Measurements from ENCODE around the gene WFDC8. TPM values are rescaled to one million over a fixed set of nuclear protein-coding genes. Genes with fewer than 3 reads are reported as not detected.
"Not testable (repeated sequence)": the region's sequence is repeated elsewhere in the genome, so short reads cannot be mapped to it uniquely, and the experiment has no call there.

WFDC8 gene
- not detected for total RNA-seq

GRCh38 chr20:45579184-45579583 lies at the start of gene WFDC8:
TSS of gene WFDC8 (minus strand) at chr20:45579284. CDS start at chr20:45579247, 37 bp downstream.
- Histone ChIP-seq H3K27me3 (ENCODE audit: insufficient read depth, low read length) (peaks cover 3% of the 10 kb centered on the region), H3K4me1 (ENCODE audit: insufficient read depth, low read length) (no peaks in the 10 kb centered on the region), H3K9me3 (ENCODE audit: low read depth, low read length) (no peaks in the 10 kb centered on the region), H3K4me3 (ENCODE audit: low read length) (no peak within 1 kb of the TSS)

- Histone ChIP-seq H3K4me3 (ENCODE audit: low read length) (no peak overlapping the region), H3K9me3 (ENCODE audit: low read depth, low read length) (no peaks in the 10 kb centered on the region), H3K27me3 (ENCODE audit: insufficient read depth, low read length) (no peaks in the 10 kb centered on the region), H3K4me1 (ENCODE audit: insufficient read depth, low read length) (no peaks in the 10 kb centered on the region)
Observed at GRCh38 chr20:45626540-45626939, 47.5 kb upstream of the WFDC8 start.

- Histone ChIP-seq H3K4me1 (ENCODE audit: insufficient read depth, low read length) (no peaks in the 10 kb centered on the region), H3K27me3 (ENCODE audit: insufficient read depth, low read length) (no peaks in the 10 kb centered on the region), H3K9me3 (ENCODE audit: low read depth, low read length) (no peaks in the 10 kb centered on the region), H3K4me3 (ENCODE audit: low read length) (no peak overlapping the region)
Observed at GRCh38 chr20:45621593-45621992, 42.5 kb upstream of the WFDC8 start.

GRCh38 chr20:45617591-45617990 lies 38.5 kb upstream of the WFDC8 start:
- H3K9me3 ChIP-seq (ENCODE audit: low read depth, low read length) = no peaks in the 10 kb centered on the region
- peaks cover 4% of the 10 kb centered on the region for H3K27me3 ChIP-seq (ENCODE audit: insufficient read depth, low read length)
- H3K4me3 ChIP-seq (ENCODE audit: low read length) = no peak overlapping the region
- H3K4me1 ChIP-seq (ENCODE audit: insufficient read depth, low read length) = no peaks in the 10 kb centered on the region

GRCh38 chr20:45612314-45612713 lies 33.2 kb upstream of the WFDC8 start:
- Histone ChIP-seq H3K9me3 (ENCODE audit: low read depth, low read length) (no peaks in the 10 kb centered on the region), H3K27me3 (ENCODE audit: insufficient read depth, low read length) (peaks cover 4% of the 10 kb centered on the region), H3K4me3 (ENCODE audit: low read length) (no peak overlapping the region), H3K4me1 (ENCODE audit: insufficient read depth, low read length) (no peaks in the 10 kb centered on the region)

- peaks cover 4% of the 10 kb centered on the region for H3K27me3 ChIP-seq (ENCODE audit: insufficient read depth, low read length)
- no peaks in the 10 kb centered on the region for H3K4me1 ChIP-seq (ENCODE audit: insufficient read depth, low read length)
- no peak overlapping the region for H3K4me3 ChIP-seq (ENCODE audit: low read length)
- H3K9me3 ChIP-seq (ENCODE audit: low read depth, low read length) = no peaks in the 10 kb centered on the region
Observed at GRCh38 chr20:45611054-45611453, 32.0 kb upstream of the WFDC8 start.

GRCh38 chr20:45607810-45608209 lies 28.7 kb upstream of the WFDC8 start:
- H3K9me3 ChIP-seq (ENCODE audit: low read depth, low read length) = peaks cover 4% of the 10 kb centered on the region
- H3K27me3 ChIP-seq (ENCODE audit: insufficient read depth, low read length) = peaks cover 2% of the 10 kb centered on the region
- no peaks in the 10 kb centered on the region for H3K4me1 ChIP-seq (ENCODE audit: insufficient read depth, low read length)
- no peak overlapping the region for H3K4me3 ChIP-seq (ENCODE audit: low read length)

- Histone ChIP-seq H3K27me3 (ENCODE audit: insufficient read depth, low read length) (peaks cover 5% of the 10 kb centered on the region), H3K4me3 (ENCODE audit: low read length) (no peak overlapping the region), H3K9me3 (ENCODE audit: low read depth, low read length) (no peaks in the 10 kb centered on the region), H3K4me1 (ENCODE audit: insufficient read depth, low read length) (no peaks in the 10 kb centered on the region)
Observed at GRCh38 chr20:45595235-45595634, 16.2 kb upstream of the WFDC8 start.

GRCh38 chr20:45593498-45593897 lies 14.4 kb upstream of the WFDC8 start:
- Histone ChIP-seq H3K9me3 (ENCODE audit: low read depth, low read length) (no peaks in the 10 kb centered on the region), H3K4me1 (ENCODE audit: insufficient read depth, low read length) (no peaks in the 10 kb centered on the region), H3K4me3 (ENCODE audit: low read length) (no peak overlapping the region), H3K27me3 (ENCODE audit: insufficient read depth, low read length) (peaks cover 5% of the 10 kb centered on the region)

- no peaks in the 10 kb centered on the region for H3K4me1 ChIP-seq (ENCODE audit: insufficient read depth, low read length)
- no peaks in the 10 kb centered on the region for H3K9me3 ChIP-seq (ENCODE audit: low read depth, low read length)
- H3K4me3 ChIP-seq (ENCODE audit: low read length) = no peak overlapping the region
- no peaks in the 10 kb centered on the region for H3K27me3 ChIP-seq (ENCODE audit: insufficient read depth, low read length)
Observed at GRCh38 chr20:45592574-45593189, 13.6 kb upstream of the WFDC8 start.

GRCh38 chr20:45589725-45590124 lies 10.6 kb upstream of the WFDC8 start:
- no peak overlapping the region for H3K4me3 ChIP-seq (ENCODE audit: low read length)
- no peaks in the 10 kb centered on the region for H3K4me1 ChIP-seq (ENCODE audit: insufficient read depth, low read length)
- H3K27me3 ChIP-seq (ENCODE audit: insufficient read depth, low read length) = no peaks in the 10 kb centered on the region
- no peaks in the 10 kb centered on the region for H3K9me3 ChIP-seq (ENCODE audit: low read depth, low read length)

GRCh38 chr20:45588800-45589199 lies 9.7 kb upstream of the WFDC8 start:
- Histone ChIP-seq H3K4me3 (ENCODE audit: low read length) (no peak overlapping the region), H3K9me3 (ENCODE audit: low read depth, low read length) (no peaks in the 10 kb centered on the region), H3K4me1 (ENCODE audit: insufficient read depth, low read length) (no peaks in the 10 kb centered on the region), H3K27me3 (ENCODE audit: insufficient read depth, low read length) (no peaks in the 10 kb centered on the region)

- not testable (repeated sequence) for H3K4me3 ChIP-seq (ENCODE audit: low read length); H3K27me3 ChIP-seq (ENCODE audit: insufficient read depth, low read length); H3K9me3 ChIP-seq (ENCODE audit: low read depth, low read length); H3K4me1 ChIP-seq (ENCODE audit: insufficient read depth, low read length)
Observed at GRCh38 chr20:45585986-45586385, 6.9 kb upstream of the WFDC8 start.

- not testable (repeated sequence) for H3K9me3 ChIP-seq (ENCODE audit: low read depth, low read length); H3K4me1 ChIP-seq (ENCODE audit: insufficient read depth, low read length); H3K27me3 ChIP-seq (ENCODE audit: insufficient read depth, low read length); H3K4me3 ChIP-seq (ENCODE audit: low read length)
Observed at GRCh38 chr20:45584294-45584693, 5.2 kb upstream of the WFDC8 start.

- H3K9me3 ChIP-seq (ENCODE audit: low read depth, low read length) = no peaks in the 10 kb centered on the region
Observed at GRCh38 chr20:45583502-45583901, 4.4 kb upstream of the WFDC8 start.

GRCh38 chr20:45581702-45582101 lies 2.6 kb upstream of the WFDC8 start:
- Histone ChIP-seq H3K27me3 (ENCODE audit: insufficient read depth, low read length) (peaks cover 3% of the 10 kb centered on the region), H3K4me3 (ENCODE audit: low read length) (no peak overlapping the region), H3K4me1 (ENCODE audit: insufficient read depth, low read length) (no peaks in the 10 kb centered on the region), H3K9me3 (ENCODE audit: low read depth, low read length) (no peaks in the 10 kb centered on the region)

More at GRCh38 chr20:45583502-45583901, 4.4 kb upstream of the WFDC8 start:
- H3K27me3 ChIP-seq (ENCODE audit: insufficient read depth, low read length) = peaks cover 3% of the 10 kb centered on the region
- H3K4me1 ChIP-seq (ENCODE audit: insufficient read depth, low read length) = no peaks in the 10 kb centered on the region
- H3K4me3 ChIP-seq (ENCODE audit: low read length) = no peak overlapping the region

Measured in mononuclear cell (primary cell).